HEK293T (cell line): ENCODE results near the gene TLX1.

ENCODE experiments used
- CTCF ChIA-PET: fragments of 350-600 bp; formaldehyde crosslinking; extraction: SDS; loops from one replicate; lab custom pipeline; 2021; ENCODE audit warnings: antibody characterized with exemption, inconsistent platforms; lab: Yijun Ruan, JAX
- POLR2A ChIA-PET: fragments of 350-600 bp; formaldehyde crosslinking; extraction: SDS; loops from one replicate; lab custom pipeline; 2020; ENCODE audit warnings: antibody characterized with exemption, inconsistent platforms; lab: Yijun Ruan, JAX
- DNase-seq: peaks from one replicate; pipeline ENCODE4 v3.0.0; 2012; ENCODE audit warnings: mixed read lengths; ENCODE audit errors: extremely low spot score
- ARNT ChIP-seq: fragments of 450-650 bp; IDR thresholded peaks from 2 replicates; pipeline ENCODE4 v1.6.1; 2017; ENCODE audit warnings: mild to moderate bottlenecking
- BHLHE40 ChIP-seq: fragments of 450-650 bp; IDR thresholded peaks from 2 replicates; pipeline ENCODE4 v1.6.1; 2016; ENCODE audit warnings: mild to moderate bottlenecking, moderate library complexity, borderline replicate concordance
- CTBP1 ChIP-seq: fragments of 450-650 bp; IDR thresholded peaks from 2 replicates; pipeline ENCODE4 v1.6.1; 2016; ENCODE audit warnings: borderline replicate concordance
- ELF4 ChIP-seq: fragments of 450-650 bp; IDR thresholded peaks from 2 replicates; pipeline ENCODE4 v1.6.1; 2017; ENCODE audit warnings: antibody characterized with exemption
- FOXA1 ChIP-seq: fragments of 450-650 bp; IDR thresholded peaks from 2 replicates; pipeline ENCODE4 v1.6.1; 2016; ENCODE audit warnings: mild to moderate bottlenecking
- FOXK2 ChIP-seq: fragments of 450-650 bp; IDR thresholded peaks from 2 replicates; pipeline ENCODE4 v1.6.1; 2016; ENCODE audit warnings: mild to moderate bottlenecking
- FOXM1 ChIP-seq: fragments of 450-650 bp; IDR thresholded peaks from 2 replicates; pipeline ENCODE4 v1.6.1; 2017; ENCODE audit warnings: mild to moderate bottlenecking, borderline replicate concordance
- HDGF ChIP-seq: fragments of 450-650 bp; IDR thresholded peaks from 2 replicates; pipeline ENCODE4 v1.6.1; 2017; ENCODE audit warnings: antibody characterized with exemption, borderline replicate concordance
- L3MBTL2 ChIP-seq: fragments of 450-650 bp; conservative IDR thresholded peaks from 2 replicates; pipeline ENCODE4 v1.6.1; 2016; ENCODE audit warnings: mild to moderate bottlenecking
- LEF1 ChIP-seq: fragments of 450-650 bp; IDR thresholded peaks from 2 replicates; pipeline ENCODE4 v1.6.1; 2017; ENCODE audit warnings: mild to moderate bottlenecking, borderline replicate concordance
- NFRKB ChIP-seq: fragments of 450-650 bp; IDR thresholded peaks from 2 replicates; pipeline ENCODE4 v1.6.1; 2016; ENCODE audit warnings: mild to moderate bottlenecking, moderate library complexity
- PKNOX1 ChIP-seq: fragments of 450-650 bp; IDR thresholded peaks from 2 replicates; pipeline ENCODE4 v1.6.1; 2016
- SP1 ChIP-seq: fragments of 450-650 bp; IDR thresholded peaks from 2 replicates; pipeline ENCODE4 v1.6.1; 2017
- SUZ12 ChIP-seq: fragments of 450-650 bp; IDR thresholded peaks from 2 replicates; pipeline ENCODE4 v1.6.1; 2016; ENCODE audit warnings: mild to moderate bottlenecking
- TARDBP ChIP-seq: fragments of 450-650 bp; IDR thresholded peaks from 2 replicates; pipeline ENCODE4 v1.6.1; 2016
- ZNF384 ChIP-seq: fragments of 450-650 bp; IDR thresholded peaks from 2 replicates; pipeline ENCODE4 v1.6.1; 2016

Gene TLX1

GRCh38 chr10:101144053-101144452 lies 13.0 kb downstream of the TLX1 start:
- ChIA-PET POLR2A (no interaction called here), CTCF (interaction anchor here (3.4 kb wide), 1 partner anchor 49 kb away, joined by 153 read pairs; no protein-coding TSS in a partner anchor)
- DNase-seq, result no peak
- no peak for TF ChIP-seq PKNOX1
- TF ChIP-seq ARNT, result no peak
- no peak for TF ChIP-seq TARDBP

GRCh38 chr10:101145145-101145544 lies 14.0 kb downstream of the TLX1 start:
- POLR2A ChIA-PET, result no interaction called here
- CTCF ChIA-PET, result no interaction called here
- TF ChIP-seq TARDBP (no peak), FOXA1 (no peak), CTBP1 (no peak), LEF1 (no peak), L3MBTL2 (no peak), NFRKB (no peak), SUZ12 (no peak), SP1 (no peak)
- no peak for DNase-seq

GRCh38 chr10:101145750-101146391 lies 14.8 kb downstream of the TLX1 start:
- ChIA-PET CTCF (interaction anchor here (0.6 kb wide), 1 partner anchor 147 kb away, joined by 3 read pairs; no protein-coding TSS in a partner anchor), POLR2A (interaction anchor here (1.0 kb wide), 1 partner anchor 85 kb away, joined by 3 read pairs; the partner anchor contains the start of gene KAZALD1)
- TF ChIP-seq FOXM1 (no peak), L3MBTL2 (no peak), FOXK2 (no peak), ZNF384 (no peak), PKNOX1 (no peak), ARNT (no peak), SUZ12 (no peak), NFRKB (no peak), BHLHE40 (no peak), ELF4 (no peak), TARDBP (no peak), CTBP1 (no peak)
- DNase-seq, result no peak

- TF ChIP-seq ELF4, result no peak
- TF ChIP-seq SUZ12, result no peak
- no peak for TF ChIP-seq FOXA1
- no peak for TF ChIP-seq HDGF
- no peak for TF ChIP-seq PKNOX1
- no peak for TF ChIP-seq SP1
- TF ChIP-seq CTBP1, result no peak
- no peak for TF ChIP-seq BHLHE40
- TF ChIP-seq NFRKB, result no peak
- no peak for TF ChIP-seq LEF1
- no peak for TF ChIP-seq L3MBTL2
- no peak for TF ChIP-seq TARDBP
- no peak for TF ChIP-seq FOXM1
- no peak for TF ChIP-seq FOXK2
- TF ChIP-seq ZNF384, result no peak
- no peak for TF ChIP-seq ARNT
- ChIA-PET POLR2A (interaction anchor here (1.0 kb wide), 1 partner anchor 85 kb away, joined by 3 read pairs; the partner anchor contains the start of gene KAZALD1), CTCF (no interaction called here)
- DNase-seq, result no peak
These were observed 15.5 kb downstream of the TLX1 start for GRCh38 chr10:101146392-101147251.

- ChIA-PET CTCF (interaction anchor here (1.7 to 4.7 kb wide), 3 partner anchors 9 to 101 kb away, joined by 5 to 21 read pairs (median 7); no protein-coding TSS in a partner anchor), POLR2A (interaction anchor here (0.7 kb wide), 1 partner anchor 75 kb away, joined by 3 read pairs; no protein-coding TSS in a partner anchor)
- no peak for DNase-seq
- TF ChIP-seq ZNF384 (no peak), FOXK2 (no peak), ELF4 (no peak), CTBP1 (no peak), TARDBP (no peak), LEF1 (no peak), L3MBTL2 (no peak), BHLHE40 (no peak), ARNT (no peak), HDGF (no peak), SUZ12 (no peak), FOXA1 (no peak)
These were observed 20.3 kb downstream of the TLX1 start for GRCh38 chr10:101151395-101151794.
